HEK293T (cell line): Measurements from ENCODE around the gene GJB2.

ENCODE experiments used
- CTCF ChIA-PET: fragments of 350-600 bp; formaldehyde crosslinking; extraction: SDS; loops from one replicate; lab custom pipeline; 2021; ENCODE audit warnings: antibody characterized with exemption, inconsistent platforms; lab: Yijun Ruan, JAX
- POLR2A ChIA-PET: fragments of 350-600 bp; formaldehyde crosslinking; extraction: SDS; loops from one replicate; lab custom pipeline; 2020; ENCODE audit warnings: antibody characterized with exemption, inconsistent platforms; lab: Yijun Ruan, JAX
- DNase-seq: peaks from one replicate; pipeline ENCODE4 v3.0.0; 2012; ENCODE audit warnings: mixed read lengths; ENCODE audit errors: extremely low spot score
- ARNT ChIP-seq: fragments of 450-650 bp; IDR thresholded peaks from 2 replicates; pipeline ENCODE4 v1.6.1; 2017; ENCODE audit warnings: mild to moderate bottlenecking
- BHLHE40 ChIP-seq: fragments of 450-650 bp; IDR thresholded peaks from 2 replicates; pipeline ENCODE4 v1.6.1; 2016; ENCODE audit warnings: mild to moderate bottlenecking, moderate library complexity, borderline replicate concordance
- CTBP1 ChIP-seq: fragments of 450-650 bp; IDR thresholded peaks from 2 replicates; pipeline ENCODE4 v1.6.1; 2016; ENCODE audit warnings: borderline replicate concordance
- ELF4 ChIP-seq: fragments of 450-650 bp; IDR thresholded peaks from 2 replicates; pipeline ENCODE4 v1.6.1; 2017; ENCODE audit warnings: antibody characterized with exemption
- FOXA1 ChIP-seq: fragments of 450-650 bp; IDR thresholded peaks from 2 replicates; pipeline ENCODE4 v1.6.1; 2016; ENCODE audit warnings: mild to moderate bottlenecking
- FOXK2 ChIP-seq: fragments of 450-650 bp; IDR thresholded peaks from 2 replicates; pipeline ENCODE4 v1.6.1; 2016; ENCODE audit warnings: mild to moderate bottlenecking
- FOXM1 ChIP-seq: fragments of 450-650 bp; IDR thresholded peaks from 2 replicates; pipeline ENCODE4 v1.6.1; 2017; ENCODE audit warnings: mild to moderate bottlenecking, borderline replicate concordance
- HDGF ChIP-seq: fragments of 450-650 bp; IDR thresholded peaks from 2 replicates; pipeline ENCODE4 v1.6.1; 2017; ENCODE audit warnings: antibody characterized with exemption, borderline replicate concordance
- L3MBTL2 ChIP-seq: fragments of 450-650 bp; conservative IDR thresholded peaks from 2 replicates; pipeline ENCODE4 v1.6.1; 2016; ENCODE audit warnings: mild to moderate bottlenecking
- LEF1 ChIP-seq: fragments of 450-650 bp; IDR thresholded peaks from 2 replicates; pipeline ENCODE4 v1.6.1; 2017; ENCODE audit warnings: mild to moderate bottlenecking, borderline replicate concordance
- NFRKB ChIP-seq: fragments of 450-650 bp; IDR thresholded peaks from 2 replicates; pipeline ENCODE4 v1.6.1; 2016; ENCODE audit warnings: mild to moderate bottlenecking, moderate library complexity
- PKNOX1 ChIP-seq: fragments of 450-650 bp; IDR thresholded peaks from 2 replicates; pipeline ENCODE4 v1.6.1; 2016
- SP1 ChIP-seq: fragments of 450-650 bp; IDR thresholded peaks from 2 replicates; pipeline ENCODE4 v1.6.1; 2017
- SUZ12 ChIP-seq: fragments of 450-650 bp; IDR thresholded peaks from 2 replicates; pipeline ENCODE4 v1.6.1; 2016; ENCODE audit warnings: mild to moderate bottlenecking
- TARDBP ChIP-seq: fragments of 450-650 bp; IDR thresholded peaks from 2 replicates; pipeline ENCODE4 v1.6.1; 2016
- ZNF384 ChIP-seq: fragments of 450-650 bp; IDR thresholded peaks from 2 replicates; pipeline ENCODE4 v1.6.1; 2016

Gene GJB2

GRCh38 chr13:20151612-20152011, 41.1 kb downstream of the GJB2 start:
- DNase-seq: no peak
- POLR2A ChIA-PET: no interaction called here
- CTCF ChIA-PET: no interaction called here
- TF ChIP-seq TARDBP (no peak), LEF1 (no peak), PKNOX1 (no peak), BHLHE40 (no peak), ZNF384 (no peak), SUZ12 (no peak), ARNT (no peak), ELF4 (no peak), CTBP1 (no peak), NFRKB (no peak), HDGF (no peak), L3MBTL2 (no peak), FOXK2 (no peak), SP1 (no peak), FOXA1 (no peak), FOXM1 (no peak)

- DNase-seq: no peak
- ChIA-PET POLR2A (no interaction called here), CTCF (no interaction called here)
- TF ChIP-seq BHLHE40 (no peak), PKNOX1 (no peak), HDGF (no peak), FOXM1 (no peak), LEF1 (no peak), SUZ12 (no peak)
Measured at GRCh38 chr13:20151016-20151415, 41.7 kb downstream of the GJB2 start.

- ChIA-PET POLR2A (no interaction called here), CTCF (no interaction called here)
- TF ChIP-seq HDGF (no peak), FOXK2 (no peak), FOXA1 (no peak), ELF4 (no peak), L3MBTL2 (no peak), TARDBP (no peak), LEF1 (no peak), FOXM1 (no peak), PKNOX1 (no peak), ZNF384 (no peak), SUZ12 (no peak), ARNT (no peak), NFRKB (no peak), BHLHE40 (no peak), SP1 (no peak), CTBP1 (no peak)
- DNase-seq: no peak
Measured at GRCh38 chr13:20150561-20150960, 42.2 kb downstream of the GJB2 start.

- POLR2A ChIA-PET: no interaction called here
- CTCF ChIA-PET: no interaction called here
- TF ChIP-seq ZNF384: no peak
- no peak for TF ChIP-seq ARNT
- no peak for TF ChIP-seq CTBP1
- TF ChIP-seq PKNOX1: no peak
- no peak for TF ChIP-seq FOXK2
- TF ChIP-seq L3MBTL2: no peak
- no peak for TF ChIP-seq HDGF
- TF ChIP-seq FOXA1: no peak
- TF ChIP-seq ELF4: no peak
- TF ChIP-seq BHLHE40: no peak
- TF ChIP-seq FOXM1: no peak
- DNase-seq: no peak
Measured at GRCh38 chr13:20149762-20150161, 43.0 kb downstream of the GJB2 start.

- DNase-seq: no peak
- POLR2A ChIA-PET: interaction anchor here (0.6 to 1.0 kb wide), 2 partner anchors 20 to 21 kb away, joined by 3 read pairs; no protein-coding TSS in a partner anchor
- CTCF ChIA-PET: no interaction called here
- TF ChIP-seq BHLHE40: no peak
- TF ChIP-seq HDGF: no peak
Measured at GRCh38 chr13:20148501-20149183, 44.1 kb downstream of the GJB2 start.

- TF ChIP-seq FOXK2: no peak
- TF ChIP-seq SP1: no peak
- no peak for TF ChIP-seq SUZ12
- no peak for TF ChIP-seq HDGF
- TF ChIP-seq BHLHE40: no peak
- no peak for TF ChIP-seq ELF4
- TF ChIP-seq FOXA1: no peak
- TF ChIP-seq ZNF384: no peak
- TF ChIP-seq FOXM1: no peak
- TF ChIP-seq L3MBTL2: no peak
- TF ChIP-seq PKNOX1: no peak
- no peak for DNase-seq
- ChIA-PET POLR2A (interaction anchor here (1.6 kb wide), 1 partner anchor 19 kb away, joined by 8 read pairs; no protein-coding TSS in a partner anchor), CTCF (no interaction called here)
Measured at GRCh38 chr13:20146381-20146780, 46.4 kb downstream of the GJB2 start.
